Activated effector memory CD4-positive, alpha-beta T cell treated with Interleukin-2 at 50 U/mL for 16 hours (primary cell): Measurements from ENCODE around the gene MAP2.
"Not testable (repeated sequence)": the region's sequence is repeated elsewhere in the genome, so short reads cannot be mapped to it uniquely, and the experiment has no call there.

Source experiments
- DNase-seq: peaks from one replicate; pipeline ENCODE4 v3.0.0-alpha.2; 2020

MAP2 gene

GRCh38 chr2:209476367-209477208, 52.7 kb downstream of the MAP2 start:
- DNase-seq, result no peak

GRCh38 chr2:209492296-209492695, 68.4 kb downstream of the MAP2 start:
- DNase-seq, result not testable (repeated sequence)

- not testable (repeated sequence) for DNase-seq
Measured at GRCh38 chr2:209495068-209495620, 71.3 kb downstream of the MAP2 start.

- DNase-seq, result no peak
Measured at GRCh38 chr2:209495855-209496585, 72.2 kb downstream of the MAP2 start.

- DNase-seq, result no peak
Measured at GRCh38 chr2:209496586-209496982, 72.7 kb downstream of the MAP2 start.

GRCh38 chr2:209498614-209499013, 74.8 kb downstream of the MAP2 start:
- DNase-seq, result no peak

- DNase-seq, result no peak
Measured at GRCh38 chr2:209499069-209499468, 75.2 kb downstream of the MAP2 start.

- DNase-seq, result no peak
Measured at GRCh38 chr2:209501579-209501978, 77.7 kb downstream of the MAP2 start.

GRCh38 chr2:209505410-209505809, 81.6 kb downstream of the MAP2 start:
- no peak for DNase-seq

GRCh38 chr2:209508255-209508654, 84.4 kb downstream of the MAP2 start:
- no peak for DNase-seq

GRCh38 chr2:209511637-209512036, 87.8 kb downstream of the MAP2 start:
- no peak for DNase-seq

- DNase-seq, result no peak
Measured at GRCh38 chr2:209512971-209513370, 89.1 kb downstream of the MAP2 start.

- no peak for DNase-seq
Measured at GRCh38 chr2:209517436-209517835, 93.6 kb downstream of the MAP2 start.

GRCh38 chr2:209519271-209519670, 95.4 kb downstream of the MAP2 start:
- no peak for DNase-seq

- DNase-seq, result no peak
Measured at GRCh38 chr2:209519906-209520305, 96.1 kb downstream of the MAP2 start.

GRCh38 chr2:209523041-209523740, 99.3 kb downstream of the MAP2 start:
- no peak for DNase-seq

GRCh38 chr2:209523867-209524266, 100.0 kb downstream of the MAP2 start:
- no peak for DNase-seq

- no peak for DNase-seq
Measured at GRCh38 chr2:209525331-209525730, 101.5 kb downstream of the MAP2 start.

- no peak for DNase-seq
Measured at GRCh38 chr2:209525834-209526281, 102.0 kb downstream of the MAP2 start.

- no peak for DNase-seq
Measured at GRCh38 chr2:209526561-209526960, 102.7 kb downstream of the MAP2 start.

- DNase-seq, result no peak
Measured at GRCh38 chr2:209529579-209529978, 105.7 kb downstream of the MAP2 start.

- no peak for DNase-seq
Measured at GRCh38 chr2:209532321-209532720, 108.5 kb downstream of the MAP2 start.

GRCh38 chr2:209533391-209533790, 109.5 kb downstream of the MAP2 start:
- no peak for DNase-seq
